ENCODE results near the gene FOXP1.

Gene FOXP1

GRCh38 chr3:71309886-71310285, 273.6 kb downstream of the FOXP1 start (continued):
- no peak for TF ChIP-seq CSRNP3 (CRISPR knock-in tag; IDR thresholded peaks at IDR 0.05)
- TF ChIP-seq PPARA (CRISPR knock-in tag; IDR thresholded peaks at IDR 0.05; ENCODE audit: borderline replicate concordance): no peak
- no peak for TF ChIP-seq PATZ1 (CRISPR knock-in tag; IDR thresholded peaks at IDR 0.05; ENCODE audit: borderline replicate concordance)
- TF ChIP-seq GLIS3 (CRISPR knock-in tag; IDR thresholded peaks at IDR 0.05): no peak
- TF ChIP-seq OSR1 (CRISPR knock-in tag; IDR thresholded peaks at IDR 0.05): no peak
- no peak for TF ChIP-seq ZNF70 (CRISPR knock-in tag; IDR thresholded peaks at IDR 0.05)
- TF ChIP-seq, protein P1, sequence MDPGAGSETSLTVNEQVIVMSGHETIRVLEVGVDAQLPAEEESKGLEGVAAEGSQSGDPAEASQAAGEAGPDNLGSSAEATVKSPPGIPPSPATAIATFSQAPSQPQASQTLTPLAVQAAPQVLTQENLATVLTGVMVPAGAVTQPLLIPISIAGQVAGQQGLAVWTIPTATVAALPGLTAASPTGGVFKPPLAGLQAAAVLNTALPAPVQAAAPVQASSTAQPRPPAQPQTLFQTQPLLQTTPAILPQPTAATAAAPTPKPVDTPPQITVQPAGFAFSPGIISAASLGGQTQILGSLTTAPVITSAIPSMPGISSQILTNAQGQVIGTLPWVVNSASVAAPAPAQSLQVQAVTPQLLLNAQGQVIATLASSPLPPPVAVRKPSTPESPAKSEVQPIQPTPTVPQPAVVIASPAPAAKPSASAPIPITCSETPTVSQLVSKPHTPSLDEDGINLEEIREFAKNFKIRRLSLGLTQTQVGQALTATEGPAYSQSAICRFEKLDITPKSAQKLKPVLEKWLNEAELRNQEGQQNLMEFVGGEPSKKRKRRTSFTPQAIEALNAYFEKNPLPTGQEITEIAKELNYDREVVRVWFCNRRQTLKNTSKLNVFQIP (CRISPR knock-in tag; IDR thresholded peaks at IDR 0.05; ENCODE audit: borderline replicate concordance, low read depth): no peak
- TF ChIP-seq RARB (CRISPR knock-in tag; IDR thresholded peaks at IDR 0.05): no peak
- no peak for TF ChIP-seq ZFP30 (CRISPR knock-in tag; IDR thresholded peaks at IDR 0.05)
- no peak for TF ChIP-seq SNAI2 (CRISPR knock-in tag; IDR thresholded peaks at IDR 0.05)

DNA sequence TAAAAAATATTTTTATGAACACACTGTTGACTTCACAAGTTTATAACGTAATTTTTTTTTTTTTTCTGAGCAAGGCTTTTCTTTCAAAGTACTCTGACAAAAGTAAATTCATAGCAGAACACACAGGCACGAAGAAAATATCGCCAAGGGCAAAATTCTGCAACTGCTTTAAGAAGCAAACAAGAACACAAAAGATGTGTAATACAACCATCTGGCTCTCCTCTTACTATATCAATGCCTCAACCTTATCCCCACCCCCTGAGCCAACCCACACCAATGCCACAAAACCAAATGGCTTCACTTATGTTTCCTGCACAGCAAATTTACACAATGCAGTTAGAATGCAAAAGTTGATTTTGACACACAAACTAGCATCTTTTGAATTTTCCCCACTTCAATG, 274.2 kb downstream of the FOXP1 start:
- no peak for ATAC-seq
- no peak for TF ChIP-seq ZFP30 (CRISPR knock-in tag; IDR thresholded peaks at IDR 0.05)
- TF ChIP-seq TOX (CRISPR knock-in tag; IDR thresholded peaks at IDR 0.05; ENCODE audit: borderline replicate concordance): no peak
- TF ChIP-seq CSDC2 (CRISPR knock-in tag; IDR thresholded peaks at IDR 0.05): no peak
- TF ChIP-seq PATZ1 (CRISPR knock-in tag; IDR thresholded peaks at IDR 0.05; ENCODE audit: borderline replicate concordance): no peak
- no peak for TF ChIP-seq ZNF8 (CRISPR knock-in tag; IDR thresholded peaks at IDR 0.05)
- TF ChIP-seq ZFP3 (CRISPR knock-in tag; IDR thresholded peaks at IDR 0.05): no peak
- TF ChIP-seq SNAI2 (CRISPR knock-in tag; IDR thresholded peaks at IDR 0.05): no peak
- TF ChIP-seq, protein P2, sequence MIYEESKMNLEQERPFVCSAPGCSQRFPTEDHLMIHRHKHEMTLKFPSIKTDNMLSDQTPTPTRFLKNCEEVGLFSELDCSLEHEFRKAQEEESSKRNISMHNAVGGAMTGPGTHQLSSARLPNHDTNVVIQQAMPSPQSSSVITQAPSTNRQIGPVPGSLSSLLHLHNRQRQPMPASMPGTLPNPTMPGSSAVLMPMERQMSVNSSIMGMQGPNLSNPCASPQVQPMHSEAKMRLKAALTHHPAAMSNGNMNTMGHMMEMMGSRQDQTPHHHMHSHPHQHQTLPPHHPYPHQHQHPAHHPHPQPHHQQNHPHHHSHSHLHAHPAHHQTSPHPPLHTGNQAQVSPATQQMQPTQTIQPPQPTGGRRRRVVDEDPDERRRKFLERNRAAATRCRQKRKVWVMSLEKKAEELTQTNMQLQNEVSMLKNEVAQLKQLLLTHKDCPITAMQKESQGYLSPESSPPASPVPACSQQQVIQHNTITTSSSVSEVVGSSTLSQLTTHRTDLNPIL (CRISPR knock-in tag; IDR thresholded peaks at IDR 0.05; ENCODE audit: low read depth): no peak
- no peak for TF ChIP-seq TSHZ2 (CRISPR knock-in tag; IDR thresholded peaks at IDR 0.05)
- no peak for TF ChIP-seq ESRRG (CRISPR knock-in tag; IDR thresholded peaks at IDR 0.05)
- TF ChIP-seq ISL1 (CRISPR knock-in tag; IDR thresholded peaks at IDR 0.05): no peak
- TF ChIP-seq OSR1 (CRISPR knock-in tag; IDR thresholded peaks at IDR 0.05): no peak
- TF ChIP-seq ARNTL (CRISPR knock-in tag; IDR thresholded peaks at IDR 0.05; ENCODE audit: borderline replicate concordance, low read depth): no peak
- TF ChIP-seq RARB (CRISPR knock-in tag; IDR thresholded peaks at IDR 0.05): no peak
- no peak for TF ChIP-seq ZNF70 (CRISPR knock-in tag; IDR thresholded peaks at IDR 0.05)
- no peak for TF ChIP-seq CSRNP3 (CRISPR knock-in tag; IDR thresholded peaks at IDR 0.05)

All from SK-N-SH treated with all-trans-retinoic acid at 6 μM for 48 hours (cell line).